ENCODE results near the gene DNAJC18.

Gene DNAJC18

GRCh38 chr5:139393497-139394122, 45.7 kb downstream of the DNAJC18 start:
- DNase-seq (ENCODE audit: low read depth): no peak
- peak overlapping the region; percentile 42 for H3K4me3 ChIP-seq (ENCODE audit: low read length)
- no peak for TF ChIP-seq CTCF (IDR thresholded peaks at IDR 0.05; ENCODE audit: insufficient read depth, low read depth, low read length, missing control alignments)

DNA sequence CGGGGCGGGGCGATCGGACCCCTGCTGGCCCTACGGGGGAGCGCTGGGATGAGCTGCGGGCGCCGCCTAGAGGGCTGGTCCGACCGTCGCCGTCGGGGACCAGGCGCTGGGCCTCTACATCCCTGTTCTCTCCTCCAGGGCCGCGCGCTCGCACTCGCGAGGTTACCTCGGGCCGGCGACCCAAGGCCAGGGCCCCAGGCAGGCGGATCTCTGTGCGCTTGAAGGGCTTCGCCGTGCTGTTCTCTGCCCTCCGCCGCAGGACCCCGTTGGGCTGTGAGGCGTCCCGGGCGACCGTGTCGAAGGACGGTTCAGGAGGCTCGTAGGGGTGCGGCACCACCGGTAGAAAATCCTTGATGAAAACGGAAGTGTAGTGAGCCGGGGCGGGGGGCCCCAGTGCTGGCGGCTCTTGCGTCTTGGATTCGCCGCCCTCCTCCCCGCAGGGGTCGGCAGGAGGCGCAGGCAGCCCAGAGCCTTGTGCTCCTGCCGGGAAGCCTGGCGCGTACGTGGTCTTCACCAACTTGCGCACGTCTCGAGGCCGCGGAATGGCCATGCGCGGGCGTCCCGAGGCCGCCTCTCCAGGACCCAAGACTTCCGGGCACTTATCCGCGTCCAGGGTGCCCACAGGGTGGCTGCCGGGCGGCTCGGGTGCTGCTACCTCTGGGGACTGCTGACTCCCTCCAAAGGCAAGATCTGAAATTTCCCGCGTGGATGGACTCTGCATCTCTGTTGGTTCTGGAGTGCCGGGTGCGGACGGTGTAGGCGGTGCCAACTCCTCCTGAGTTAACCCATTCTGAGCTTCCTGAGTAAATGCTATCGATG, 46.4 kb downstream of the DNAJC18 start:
- peak; percentile 80 for DNase-seq (ENCODE audit: low read depth)
- peak overlapping the region; percentile 42 for H3K4me3 ChIP-seq (ENCODE audit: low read length)
- peak; percentile 40 for TF ChIP-seq CTCF (IDR thresholded peaks at IDR 0.05; ENCODE audit: insufficient read depth, low read depth, low read length, missing control alignments)

DNA sequence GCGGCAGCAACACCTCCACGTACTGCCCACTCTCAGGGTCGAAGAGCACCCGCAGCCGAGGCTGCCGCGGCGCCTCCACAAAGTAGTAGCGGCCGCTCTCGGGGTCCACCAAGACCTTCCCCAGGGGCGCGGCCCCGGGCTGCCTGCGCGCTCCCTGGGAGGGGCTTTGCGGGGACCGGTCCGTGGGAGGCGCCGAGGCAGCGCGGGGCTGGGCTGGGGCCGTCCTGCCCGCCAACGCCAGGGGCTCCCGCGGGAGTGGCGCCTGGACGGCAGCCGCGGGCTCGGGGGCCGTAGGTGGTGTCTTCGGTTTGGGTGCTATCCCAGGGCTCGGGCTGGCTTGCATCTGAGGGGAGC, 47.0 kb downstream of the DNAJC18 start:
- peak overlapping the region; percentile 29 for H3K4me3 ChIP-seq (ENCODE audit: low read length)
- DNase-seq (ENCODE audit: low read depth): no peak
- TF ChIP-seq CTCF (IDR thresholded peaks at IDR 0.05; ENCODE audit: insufficient read depth, low read depth, low read length, missing control alignments): no peak

- H3K4me3 ChIP-seq (ENCODE audit: low read length): peak overlapping the region; percentile 29
- no peak for TF ChIP-seq CTCF (IDR thresholded peaks at IDR 0.05; ENCODE audit: insufficient read depth, low read depth, low read length, missing control alignments)
- DNase-seq (ENCODE audit: low read depth): peak; percentile 96
Measured at GRCh38 chr5:139391570-139392323, 47.6 kb downstream of the DNAJC18 start.

- H3K4me3 ChIP-seq (ENCODE audit: low read length): no peak overlapping the region
Measured at GRCh38 chr5:139390639-139391569, 48.4 kb downstream of the DNAJC18 start.

More at GRCh38 chr5:139390639-139391569, 48.4 kb downstream of the DNAJC18 start:
- TF ChIP-seq CTCF (IDR thresholded peaks at IDR 0.05; ENCODE audit: insufficient read depth, low read depth, low read length, missing control alignments): no peak
- DNase-seq (ENCODE audit: low read depth): no peak
